ENCODE results near the gene REEP6.

DNA sequence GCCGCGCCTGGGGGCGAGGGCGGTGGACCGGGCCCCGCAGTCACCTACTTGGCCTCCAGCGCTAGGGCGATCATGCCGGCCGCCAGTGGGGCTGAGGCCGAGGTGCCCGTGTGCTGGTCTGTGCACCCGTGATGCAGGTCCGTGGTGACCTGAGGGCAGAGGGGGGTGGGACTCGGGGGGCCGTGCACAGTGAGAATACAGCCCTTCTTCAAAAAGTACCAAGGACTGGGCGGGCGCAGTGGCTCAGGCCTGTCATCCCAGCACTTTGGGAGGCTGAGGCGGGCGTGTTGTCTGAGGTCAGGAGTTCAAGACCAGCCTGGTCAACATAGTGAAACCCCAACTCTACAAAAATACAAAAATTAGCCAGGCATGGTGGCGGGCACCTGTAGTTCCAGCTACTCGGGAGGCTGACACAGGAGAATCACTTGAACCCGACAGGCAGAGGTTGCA lies 7.0 kb upstream of the REEP6 start:
- TF ChIP-seq, protein P1, sequence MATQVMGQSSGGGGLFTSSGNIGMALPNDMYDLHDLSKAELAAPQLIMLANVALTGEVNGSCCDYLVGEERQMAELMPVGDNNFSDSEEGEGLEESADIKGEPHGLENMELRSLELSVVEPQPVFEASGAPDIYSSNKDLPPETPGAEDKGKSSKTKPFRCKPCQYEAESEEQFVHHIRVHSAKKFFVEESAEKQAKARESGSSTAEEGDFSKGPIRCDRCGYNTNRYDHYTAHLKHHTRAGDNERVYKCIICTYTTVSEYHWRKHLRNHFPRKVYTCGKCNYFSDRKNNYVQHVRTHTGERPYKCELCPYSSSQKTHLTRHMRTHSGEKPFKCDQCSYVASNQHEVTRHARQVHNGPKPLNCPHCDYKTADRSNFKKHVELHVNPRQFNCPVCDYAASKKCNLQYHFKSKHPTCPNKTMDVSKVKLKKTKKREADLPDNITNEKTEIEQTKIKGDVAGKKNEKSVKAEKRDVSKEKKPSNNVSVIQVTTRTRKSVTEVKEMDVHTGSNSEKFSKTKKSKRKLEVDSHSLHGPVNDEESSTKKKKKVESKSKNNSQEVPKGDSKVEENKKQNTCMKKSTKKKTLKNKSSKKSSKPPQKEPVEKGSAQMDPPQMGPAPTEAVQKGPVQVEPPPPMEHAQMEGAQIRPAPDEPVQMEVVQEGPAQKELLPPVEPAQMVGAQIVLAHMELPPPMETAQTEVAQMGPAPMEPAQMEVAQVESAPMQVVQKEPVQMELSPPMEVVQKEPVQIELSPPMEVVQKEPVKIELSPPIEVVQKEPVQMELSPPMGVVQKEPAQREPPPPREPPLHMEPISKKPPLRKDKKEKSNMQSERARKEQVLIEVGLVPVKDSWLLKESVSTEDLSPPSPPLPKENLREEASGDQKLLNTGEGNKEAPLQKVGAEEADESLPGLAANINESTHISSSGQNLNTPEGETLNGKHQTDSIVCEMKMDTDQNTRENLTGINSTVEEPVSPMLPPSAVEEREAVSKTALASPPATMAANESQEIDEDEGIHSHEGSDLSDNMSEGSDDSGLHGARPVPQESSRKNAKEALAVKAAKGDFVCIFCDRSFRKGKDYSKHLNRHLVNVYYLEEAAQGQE (IDR thresholded peaks at IDR 0.05; ENCODE audit: low read depth), result no peak
- TF ChIP-seq CEBPB (IDR thresholded peaks at IDR 0.05), result no peak
- TF ChIP-seq TCF12 (IDR thresholded peaks at IDR 0.05; ENCODE audit: low read depth), result no peak
- TF ChIP-seq TAF1 (IDR thresholded peaks at IDR 0.05; ENCODE audit: low read depth), result no peak
- TF ChIP-seq, protein P2, sequence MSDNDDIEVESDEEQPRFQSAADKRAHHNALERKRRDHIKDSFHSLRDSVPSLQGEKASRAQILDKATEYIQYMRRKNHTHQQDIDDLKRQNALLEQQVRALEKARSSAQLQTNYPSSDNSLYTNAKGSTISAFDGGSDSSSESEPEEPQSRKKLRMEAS (IDR thresholded peaks at IDR 0.05), result no peak
- no peak for TF ChIP-seq FOXM1 (IDR thresholded peaks at IDR 0.05; ENCODE audit: borderline replicate concordance, low read depth)
- no peak for TF ChIP-seq NFIC (IDR thresholded peaks at IDR 0.05)
- no peak for TF ChIP-seq EP300 (IDR thresholded peaks at IDR 0.05; ENCODE audit: borderline replicate concordance)
- TF ChIP-seq CREB1 (IDR thresholded peaks at IDR 0.05; ENCODE audit: low read depth), result no peak
- TF ChIP-seq USF1 (IDR thresholded peaks at IDR 0.05), result no peak
- TF ChIP-seq RAD21 (IDR thresholded peaks at IDR 0.05; ENCODE audit: low read depth), result no peak
- no peak for TF ChIP-seq EGR1 (IDR thresholded peaks at IDR 0.05)
